BJ (cell line): ENCODE results near the gene FIBCD1. TPM values are rescaled to one million over a fixed set of nuclear protein-coding genes. Genes with fewer than 3 reads are reported as not detected.

Experiments used
- CTCF ChIA-PET: fragments of 350-600 bp; formaldehyde crosslinking; extraction: SDS; loops from one replicate; lab custom pipeline; 2021; ENCODE audit warnings: antibody characterized with exemption, inconsistent platforms; lab: Yijun Ruan, JAX
- POLR2A ChIA-PET: fragments of 300-600 bp; sonication (Branson Sonifier 250); formaldehyde crosslinking; extraction: SDS; loops from one replicate; lab custom pipeline; 2021; ENCODE audit warnings: antibody characterized with exemption; lab: Charles Lee
- DNase-seq: peaks from one replicate; pipeline ENCODE4 v3.0.0-alpha.2; 2011; ENCODE audit warnings: low read depth
- H3K27me3 ChIP-seq: 2 replicates; pipeline ENCODE4 v1.6.0; 2011; ENCODE audit warnings: low read length; ENCODE audit not compliant: control insufficient read depth, insufficient read depth
- H3K36me3 ChIP-seq: 2 replicates; pipeline ENCODE4 v1.5.1; 2011; ENCODE audit warnings: low read length; ENCODE audit not compliant: control insufficient read depth, insufficient read depth
- H3K4me3 ChIP-seq: 2 replicates; pipeline ENCODE4 v1.5.1; 2011; ENCODE audit warnings: low read depth, mild to moderate bottlenecking, control low read depth, low read length
- polyA plus RNA-seq: library from polyadenylated mRNA; depleted of rRNA; stranded (reverse); fragments of >200 nt; gene quantifications from 2 replicates; pipeline ENCODE4 v1.2.3, GENCODE V29; 2011
- TF ChIP-seq, protein P1 (sequence below): IDR thresholded peaks from 2 replicates; pipeline ENCODE4 v1.5.1; 2011; ENCODE audit warnings: low read depth, mild to moderate bottlenecking, control low read depth, inconsistent platforms, low read length, moderate library complexity; ENCODE audit not compliant: insufficient read depth

Gene FIBCD1
- polyA plus RNA-seq, 1 experiment = 1.4 TPM

DNA sequence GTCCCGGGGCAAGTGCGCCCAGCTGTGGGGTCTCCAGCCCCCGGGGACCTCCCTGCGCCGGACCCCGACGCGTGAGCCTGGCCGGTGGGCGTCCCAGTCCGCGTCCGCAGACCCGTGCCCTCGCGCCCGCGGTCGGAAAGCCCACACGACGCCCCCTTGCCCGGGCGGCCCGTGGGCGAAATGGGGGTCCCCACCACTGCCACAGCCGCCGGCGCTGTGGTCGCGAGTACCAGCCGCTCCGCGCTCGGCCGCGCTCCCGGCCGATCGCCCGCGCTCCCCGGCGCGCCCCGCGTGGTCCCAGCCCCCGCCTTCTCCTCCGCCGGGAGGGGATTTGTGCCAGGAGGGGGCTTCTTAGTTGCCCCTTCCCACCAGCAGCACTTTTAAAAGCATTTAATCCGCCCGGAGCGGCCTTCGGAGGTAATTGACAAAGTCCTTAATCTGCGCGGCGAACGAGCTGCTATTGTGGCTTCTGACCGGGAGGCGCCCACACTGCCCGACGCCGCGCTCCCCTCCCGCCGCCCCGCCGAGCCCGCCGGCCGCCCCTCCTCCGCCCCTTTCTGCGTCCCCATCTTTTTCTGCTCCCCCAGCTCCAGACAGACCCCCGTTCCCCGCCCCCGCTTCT lies 469 bp upstream of the FIBCD1 start:
- TF ChIP-seq, protein P1, sequence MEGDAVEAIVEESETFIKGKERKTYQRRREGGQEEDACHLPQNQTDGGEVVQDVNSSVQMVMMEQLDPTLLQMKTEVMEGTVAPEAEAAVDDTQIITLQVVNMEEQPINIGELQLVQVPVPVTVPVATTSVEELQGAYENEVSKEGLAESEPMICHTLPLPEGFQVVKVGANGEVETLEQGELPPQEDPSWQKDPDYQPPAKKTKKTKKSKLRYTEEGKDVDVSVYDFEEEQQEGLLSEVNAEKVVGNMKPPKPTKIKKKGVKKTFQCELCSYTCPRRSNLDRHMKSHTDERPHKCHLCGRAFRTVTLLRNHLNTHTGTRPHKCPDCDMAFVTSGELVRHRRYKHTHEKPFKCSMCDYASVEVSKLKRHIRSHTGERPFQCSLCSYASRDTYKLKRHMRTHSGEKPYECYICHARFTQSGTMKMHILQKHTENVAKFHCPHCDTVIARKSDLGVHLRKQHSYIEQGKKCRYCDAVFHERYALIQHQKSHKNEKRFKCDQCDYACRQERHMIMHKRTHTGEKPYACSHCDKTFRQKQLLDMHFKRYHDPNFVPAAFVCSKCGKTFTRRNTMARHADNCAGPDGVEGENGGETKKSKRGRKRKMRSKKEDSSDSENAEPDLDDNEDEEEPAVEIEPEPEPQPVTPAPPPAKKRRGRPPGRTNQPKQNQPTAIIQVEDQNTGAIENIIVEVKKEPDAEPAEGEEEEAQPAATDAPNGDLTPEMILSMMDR = no peak
- POLR2A ChIA-PET = no interaction called here
- no peak for DNase-seq
- Histone ChIP-seq H3K27me3 (peaks cover 16% of the 10 kb centered on the region), H3K4me3 (peak overlapping the region; percentile 45), H3K36me3 (no peaks in the 10 kb centered on the region)
- CTCF ChIA-PET = interaction anchor here (0.5 to 1.4 kb wide), 3 partner anchors 12 to 165 kb away, joined by 3 to 6 read pairs (median 4); no protein-coding TSS in a partner anchor

DNA sequence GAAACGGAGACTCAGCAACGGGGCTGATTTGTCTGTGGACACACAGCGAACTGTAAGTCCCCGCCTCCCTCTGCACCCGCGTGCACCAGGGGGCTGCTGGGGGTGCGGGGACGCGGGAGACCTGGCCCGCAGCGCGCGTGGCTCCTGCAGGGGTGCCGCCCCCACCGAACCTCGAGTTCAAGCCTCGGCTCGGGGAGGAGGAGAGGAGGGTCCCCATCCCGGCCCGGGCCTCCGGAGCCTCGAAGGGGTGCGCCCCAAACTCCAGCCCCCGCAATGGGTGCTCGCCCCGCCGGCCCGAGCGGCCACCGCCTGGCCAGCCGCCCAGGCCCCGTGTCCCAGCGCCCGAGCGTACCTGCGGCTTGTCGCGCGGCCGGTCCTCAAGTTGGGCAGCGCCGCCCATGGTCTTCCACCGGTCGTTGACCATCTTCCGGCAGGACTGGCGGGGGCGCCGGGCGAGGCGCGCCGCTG lies 829 bp downstream of the FIBCD1 start:
- Histone ChIP-seq H3K36me3 (no peaks in the 10 kb centered on the region), H3K4me3 (peak overlapping the region; percentile 45), H3K27me3 (peaks cover 11% of the 10 kb centered on the region)
- CTCF ChIA-PET = interaction anchor here (2.2 kb wide), 1 partner anchor 60 kb away, joined by 9 read pairs; no protein-coding TSS in a partner anchor
- POLR2A ChIA-PET = no interaction called here
- no peak for DNase-seq
- TF ChIP-seq, protein P1 = no peak

DNA sequence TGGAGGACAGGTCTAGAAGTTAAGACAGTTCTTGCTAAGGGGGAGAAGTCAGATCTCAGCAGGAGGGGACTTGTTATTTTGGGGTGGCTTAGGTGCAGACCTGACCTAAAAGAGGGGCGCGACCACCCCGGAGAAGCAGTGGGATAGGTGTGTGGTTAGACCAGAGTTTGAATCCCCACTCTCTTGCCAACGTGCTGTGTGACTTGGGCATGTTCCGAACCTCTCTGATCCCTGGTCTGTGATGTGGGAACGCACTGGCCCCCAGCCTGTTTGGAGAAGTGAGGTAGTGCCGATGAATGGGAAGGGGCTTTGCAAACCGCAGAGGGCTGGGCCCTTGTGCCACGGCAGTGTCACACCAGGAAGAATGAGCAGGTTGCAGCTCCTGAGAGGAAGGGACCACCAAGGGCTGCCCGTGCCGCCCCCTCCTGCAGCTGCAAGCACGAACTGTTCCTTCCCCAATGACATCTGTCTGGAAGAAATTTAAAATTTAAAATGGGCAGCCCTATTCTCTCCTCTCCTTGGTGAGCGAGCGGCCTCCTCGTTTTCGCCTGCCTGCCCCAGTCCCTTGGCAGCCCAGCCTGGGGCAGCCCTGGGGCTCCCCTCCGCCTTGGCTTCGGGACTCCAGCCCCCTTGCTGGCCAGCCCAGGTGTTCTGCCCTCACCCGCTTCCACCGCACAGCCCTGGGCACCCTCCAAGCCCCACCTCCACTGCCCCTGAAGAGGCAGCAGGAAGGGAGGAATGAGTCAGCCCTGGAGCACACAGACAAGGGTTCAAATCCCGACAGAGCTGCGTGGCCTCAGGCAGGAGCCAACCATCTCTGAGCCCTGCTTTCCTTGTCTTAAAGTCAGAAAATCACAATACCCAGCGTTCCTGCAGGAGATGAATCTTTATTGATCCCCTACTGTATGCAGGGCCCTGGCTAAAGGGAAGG lies 1.6 kb downstream of the FIBCD1 start:
- no peak overlapping the region for H3K4me3 ChIP-seq
- DNase-seq = no peak
- no peaks in the 10 kb centered on the region for H3K36me3 ChIP-seq
- ChIA-PET POLR2A (no interaction called here), CTCF (interaction anchor here (1.1 to 2.6 kb wide), 7 partner anchors 12 to 231 kb away, joined by 3 to 10 read pairs (median 6); no protein-coding TSS in a partner anchor)
- H3K27me3 ChIP-seq = peaks cover 6% of the 10 kb centered on the region
- TF ChIP-seq, protein P1 = no peak

DNA sequence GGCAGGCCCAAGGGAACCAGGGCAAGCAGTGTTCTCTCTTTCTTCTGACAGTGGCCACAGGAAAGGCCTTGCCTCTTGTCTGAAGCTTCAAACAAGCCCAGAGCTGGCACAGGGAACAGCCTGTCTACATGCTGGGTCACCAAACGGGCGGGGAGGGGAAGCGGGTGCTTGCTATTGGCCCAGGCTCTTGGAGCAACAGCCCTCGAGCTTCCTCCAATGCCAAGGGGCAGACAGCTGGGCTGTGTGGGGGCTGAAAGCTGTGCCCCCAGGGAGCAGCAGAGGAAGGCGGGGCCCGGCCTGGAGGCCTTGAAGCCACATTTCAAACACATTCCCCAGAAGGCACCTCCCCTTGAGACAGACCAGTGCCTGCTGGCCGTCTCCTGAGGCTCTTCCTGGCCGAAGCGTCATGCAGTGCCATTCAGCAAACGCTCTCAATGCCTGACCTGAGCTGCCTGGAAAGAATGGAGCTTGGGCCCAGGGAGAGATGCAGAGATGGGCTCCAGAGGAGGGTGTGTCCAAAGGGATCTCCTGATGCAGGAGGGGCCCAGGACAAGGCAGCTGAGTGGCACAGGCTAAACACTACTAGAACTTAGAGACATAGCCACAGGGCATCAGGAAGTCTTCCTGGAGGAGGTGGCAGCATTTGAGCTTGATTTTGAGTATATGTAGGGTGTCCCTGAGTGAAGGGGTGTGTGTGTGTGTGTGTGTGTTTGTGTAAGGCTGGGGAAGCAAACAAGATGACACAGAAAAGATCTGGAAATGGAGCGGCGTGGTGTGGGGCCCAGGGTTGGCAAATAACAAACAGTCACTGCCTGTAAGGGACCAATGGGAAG lies 2.5 kb downstream of the FIBCD1 start:
- no peaks in the 10 kb centered on the region for H3K36me3 ChIP-seq
- CTCF ChIA-PET = interaction anchor here (0.6 to 4.6 kb wide), 11 partner anchors 11 to 246 kb away, joined by 3 to 23 read pairs (median 4); no protein-coding TSS in a partner anchor
- no peak overlapping the region for H3K4me3 ChIP-seq
- DNase-seq = peak; percentile 32
- H3K27me3 ChIP-seq = peaks cover 2% of the 10 kb centered on the region
- TF ChIP-seq, protein P1 = no peak
- POLR2A ChIA-PET = interaction anchor here (0.6 kb wide), 1 partner anchor 32 kb away, joined by 3 read pairs; no protein-coding TSS in a partner anchor
